DOHH2 (cell line): ENCODE data around the gene THBS3.

Experiments used
- EZH2phosphoT487 ChIP-seq: fragments of 200-600 bp; sonication (generic); IDR thresholded peaks from 2 replicates; pipeline ENCODE4 v1.6.1; 2017; ENCODE audit warnings: borderline replicate concordance, mild to moderate bottlenecking, antibody characterized with exemption, low read length, moderate library complexity, mixed read lengths
- TF ChIP-seq, protein P1 (sequence below): fragments of 200-600 bp; sonication (generic); IDR thresholded peaks from one replicate; pipeline ENCODE4 v1.5.1; 2014; ENCODE audit warnings: antibody characterized with exemption, mild to moderate bottlenecking, low read depth, low read length; ENCODE audit not compliant: poor library complexity, severe bottlenecking

DNA sequence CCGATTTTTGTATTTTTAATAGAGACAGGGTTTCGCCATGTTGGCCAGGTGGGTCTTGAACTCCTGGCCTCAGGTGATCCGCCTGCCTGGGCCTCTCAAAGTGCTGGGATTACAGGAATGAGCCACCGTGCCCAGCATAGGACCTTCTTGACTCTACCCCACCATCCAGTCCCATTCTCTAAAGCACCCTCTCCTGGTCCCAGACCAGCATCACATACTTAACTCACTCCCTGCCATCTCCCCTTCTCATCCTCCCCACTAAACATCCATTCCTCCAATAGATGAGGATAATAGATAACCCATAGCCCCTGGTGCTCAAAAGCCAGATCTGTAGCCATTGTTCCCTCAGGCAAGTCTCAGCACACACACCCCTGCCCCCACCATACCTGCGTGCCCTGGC lies 45.5 kb upstream of the THBS3 start:
- TF ChIP-seq, protein P1, sequence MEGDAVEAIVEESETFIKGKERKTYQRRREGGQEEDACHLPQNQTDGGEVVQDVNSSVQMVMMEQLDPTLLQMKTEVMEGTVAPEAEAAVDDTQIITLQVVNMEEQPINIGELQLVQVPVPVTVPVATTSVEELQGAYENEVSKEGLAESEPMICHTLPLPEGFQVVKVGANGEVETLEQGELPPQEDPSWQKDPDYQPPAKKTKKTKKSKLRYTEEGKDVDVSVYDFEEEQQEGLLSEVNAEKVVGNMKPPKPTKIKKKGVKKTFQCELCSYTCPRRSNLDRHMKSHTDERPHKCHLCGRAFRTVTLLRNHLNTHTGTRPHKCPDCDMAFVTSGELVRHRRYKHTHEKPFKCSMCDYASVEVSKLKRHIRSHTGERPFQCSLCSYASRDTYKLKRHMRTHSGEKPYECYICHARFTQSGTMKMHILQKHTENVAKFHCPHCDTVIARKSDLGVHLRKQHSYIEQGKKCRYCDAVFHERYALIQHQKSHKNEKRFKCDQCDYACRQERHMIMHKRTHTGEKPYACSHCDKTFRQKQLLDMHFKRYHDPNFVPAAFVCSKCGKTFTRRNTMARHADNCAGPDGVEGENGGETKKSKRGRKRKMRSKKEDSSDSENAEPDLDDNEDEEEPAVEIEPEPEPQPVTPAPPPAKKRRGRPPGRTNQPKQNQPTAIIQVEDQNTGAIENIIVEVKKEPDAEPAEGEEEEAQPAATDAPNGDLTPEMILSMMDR = no peak
- no peak for TF ChIP-seq EZH2phosphoT487
